HG02759 (cell line): ENCODE measurements around the gene ANKRD6.
"Not testable (repeated sequence)": the region's sequence is repeated elsewhere in the genome, so short reads cannot be mapped to it uniquely, and the experiment has no call there.

ENCODE experiments used
- ATAC-seq: cut with Tn5 transposase; IDR thresholded peaks from one replicate; pipeline ENCODE4 v1.9.1; 2021; ENCODE audit warnings: mild to moderate bottlenecking, moderate library complexity; ENCODE audit not compliant: unreplicated experiment

Gene ANKRD6

DNA sequence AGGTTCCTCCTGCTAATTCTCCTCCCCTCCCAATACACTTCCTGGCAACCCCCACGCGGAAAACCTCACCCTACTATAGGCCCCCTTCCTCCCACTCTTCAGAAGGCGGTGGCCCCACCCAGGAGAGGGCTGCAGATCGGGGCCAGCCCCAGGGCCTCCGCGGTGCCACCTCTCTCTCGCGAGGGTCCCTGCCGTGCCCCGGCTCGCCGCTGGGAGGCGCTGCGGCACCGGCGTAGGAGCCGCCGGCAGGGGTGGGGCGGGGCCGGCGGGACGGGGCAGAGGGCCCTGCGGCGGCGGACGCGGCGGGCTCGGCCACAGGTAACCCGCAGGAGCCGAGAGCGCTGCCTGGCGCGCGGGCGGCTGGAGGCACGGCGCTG lies at the start of gene ANKRD6:
ANKRD6 (plus strand) TSS at position 278 of the 377 bp plus-strand sequence. CDS start 133,825 bp downstream, outside the sequence.
- peak; percentile 96 for ATAC-seq

DNA sequence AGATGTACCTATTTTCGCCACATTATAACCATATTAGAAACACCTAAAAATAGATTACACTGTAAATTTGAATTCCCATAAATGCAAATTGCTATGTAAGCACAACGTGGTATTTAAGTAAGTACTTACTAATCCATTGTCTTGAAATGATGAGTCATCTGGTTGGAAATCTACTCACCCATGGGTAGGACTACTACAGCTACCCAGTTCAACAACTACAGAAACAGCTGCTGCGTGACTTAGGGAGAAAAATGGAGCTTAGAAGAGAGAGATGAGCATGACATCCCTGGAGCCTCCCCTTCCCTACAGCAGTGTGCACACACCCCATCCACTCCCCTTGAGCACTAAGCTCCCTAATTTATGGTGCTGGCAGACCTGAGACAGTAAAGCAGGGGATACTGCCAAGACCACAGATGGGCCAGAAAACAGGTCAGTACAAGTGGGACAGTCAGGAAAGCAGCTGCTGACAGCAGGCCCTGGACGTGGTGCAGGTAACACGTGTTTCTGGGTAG lies 47.7 kb upstream of the ANKRD6 start:
- peak; percentile 33 for ATAC-seq

DNA sequence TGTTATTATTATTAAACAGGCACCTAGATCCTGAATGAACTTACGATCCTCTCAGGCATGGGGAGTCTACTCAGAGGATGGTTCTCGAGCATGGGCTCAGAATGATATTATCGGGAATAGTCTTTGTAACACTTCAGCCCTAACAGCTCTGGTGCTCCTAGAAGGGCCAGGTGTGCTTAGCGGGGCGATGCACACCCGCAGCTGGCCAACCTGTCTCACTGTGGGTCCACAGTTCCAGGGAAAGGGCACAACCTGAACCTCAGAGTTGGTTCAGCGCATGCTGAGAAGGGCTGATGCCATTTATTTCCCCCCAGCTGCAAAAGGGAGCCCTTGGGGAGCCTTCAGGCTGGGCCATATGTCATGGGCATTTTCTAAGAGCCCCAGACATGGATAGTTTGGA lies 47.1 kb upstream of the ANKRD6 start:
- no peak for ATAC-seq

DNA sequence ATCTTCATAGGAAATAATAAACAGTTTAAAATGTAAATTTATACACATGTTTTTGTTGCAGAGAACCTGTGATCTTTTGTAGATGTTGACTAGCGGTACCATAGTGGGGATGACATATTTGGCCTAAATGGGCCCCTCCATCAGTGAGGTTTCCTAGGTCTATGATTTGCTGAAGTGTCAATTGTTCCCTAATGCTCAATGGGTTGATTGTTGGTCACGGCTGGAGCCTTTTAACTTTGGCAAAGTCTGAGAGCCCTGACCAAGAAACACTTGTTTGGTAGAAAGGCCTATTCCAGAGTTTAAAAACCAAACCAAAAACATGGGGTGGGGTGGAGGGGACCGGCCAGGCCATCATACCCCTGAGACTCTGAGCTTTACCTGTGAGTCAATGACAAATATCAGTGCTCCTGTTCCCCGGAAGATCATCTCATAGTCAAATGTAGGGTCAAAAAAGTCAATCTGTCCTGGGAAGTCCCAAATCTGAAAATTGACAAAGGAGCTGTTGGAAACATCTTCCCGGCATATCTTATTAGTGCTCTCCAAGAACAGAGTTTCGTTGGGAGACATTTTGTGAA lies 45.9 kb upstream of the ANKRD6 start:
- ATAC-seq: peak; percentile 38

DNA sequence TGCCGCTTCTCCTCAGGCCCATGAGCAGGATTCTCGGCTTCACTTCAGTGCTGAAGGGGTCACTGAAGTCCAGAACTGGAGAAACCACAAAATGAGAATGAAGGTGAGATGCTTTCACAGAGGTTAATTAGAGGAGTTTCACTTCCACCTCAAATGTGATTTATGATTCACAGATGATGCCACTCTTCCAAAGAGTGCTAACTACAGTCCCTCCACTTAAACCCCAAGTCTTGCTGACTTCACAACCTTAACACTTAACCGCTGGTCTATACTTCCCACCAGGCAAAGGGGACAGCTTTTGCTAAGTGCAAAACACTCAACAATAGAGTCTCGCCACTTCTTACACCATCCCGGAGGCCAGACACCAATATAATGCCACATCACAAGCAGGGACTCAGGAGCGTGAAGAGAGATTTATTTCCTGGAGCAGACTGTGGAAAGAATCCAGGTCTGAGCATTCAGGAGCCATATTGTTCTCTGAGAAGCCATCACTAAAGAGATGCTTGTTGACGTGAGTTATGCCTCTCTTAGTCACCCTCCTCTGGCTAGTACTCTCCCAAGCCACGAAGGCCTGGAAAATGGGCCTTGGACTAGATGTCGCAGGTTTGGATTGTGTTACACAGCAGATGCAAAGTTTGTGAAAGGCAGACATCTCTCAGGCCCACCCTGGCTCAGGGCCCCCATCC lies 45.3 kb upstream of the ANKRD6 start:
- ATAC-seq: peak; percentile 95

DNA sequence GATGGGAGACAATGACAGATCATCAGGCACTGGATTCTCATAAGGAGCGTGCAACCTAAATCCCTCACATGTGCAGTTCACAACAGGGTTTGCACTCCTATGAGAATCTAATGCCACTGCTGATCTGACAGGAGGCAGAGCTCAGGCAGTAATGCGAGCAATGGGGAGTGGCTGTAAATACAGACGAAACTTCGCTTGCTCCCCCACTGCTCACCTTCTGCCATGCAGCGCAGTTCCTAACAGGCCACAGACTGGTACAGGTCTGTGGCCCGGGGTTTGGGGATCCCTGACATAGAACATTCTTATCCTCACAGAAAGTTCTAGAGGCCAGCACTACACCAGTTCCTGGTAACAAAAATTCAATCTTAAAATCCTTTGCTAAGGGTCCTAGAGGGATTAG lies 44.1 kb upstream of the ANKRD6 start:
- no peak for ATAC-seq

DNA sequence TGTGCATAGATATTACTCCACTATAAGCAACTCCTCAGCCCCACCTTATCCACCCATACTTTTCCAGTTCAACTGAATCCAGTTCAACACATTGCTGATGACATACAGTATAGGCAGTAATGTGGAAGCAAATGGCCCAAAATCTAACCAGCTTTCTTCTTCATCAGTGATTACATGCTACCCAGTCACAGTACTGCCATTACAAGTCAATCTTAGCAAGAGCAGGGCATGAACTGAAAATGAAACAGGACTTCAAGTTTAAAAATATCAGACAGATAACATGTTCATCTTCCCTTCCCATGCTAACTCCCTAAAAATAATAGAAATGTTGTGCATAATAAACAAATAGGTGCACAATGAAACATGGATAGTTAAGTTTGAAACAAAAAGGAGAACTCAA lies 40.1 kb upstream of the ANKRD6 start:
- no peak for ATAC-seq

DNA sequence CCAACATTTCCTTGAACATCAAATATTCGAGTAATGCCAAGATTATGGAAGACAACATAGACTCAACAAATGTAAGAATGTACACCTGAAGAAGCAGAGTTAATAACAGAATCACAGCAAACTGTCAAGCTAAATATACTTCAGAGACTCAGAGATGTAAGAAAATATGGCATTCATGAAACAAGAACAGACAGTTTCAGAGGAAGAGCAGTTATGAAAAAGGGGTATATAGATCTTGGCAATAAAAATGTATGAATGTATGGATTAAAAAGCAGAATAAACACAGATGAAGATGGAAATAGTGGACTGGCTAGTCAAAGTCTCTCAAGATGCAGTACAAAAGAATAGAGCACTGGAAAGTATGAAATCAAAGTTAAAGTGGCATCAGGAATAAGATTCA lies 39.3 kb upstream of the ANKRD6 start:
- no peak for ATAC-seq

DNA sequence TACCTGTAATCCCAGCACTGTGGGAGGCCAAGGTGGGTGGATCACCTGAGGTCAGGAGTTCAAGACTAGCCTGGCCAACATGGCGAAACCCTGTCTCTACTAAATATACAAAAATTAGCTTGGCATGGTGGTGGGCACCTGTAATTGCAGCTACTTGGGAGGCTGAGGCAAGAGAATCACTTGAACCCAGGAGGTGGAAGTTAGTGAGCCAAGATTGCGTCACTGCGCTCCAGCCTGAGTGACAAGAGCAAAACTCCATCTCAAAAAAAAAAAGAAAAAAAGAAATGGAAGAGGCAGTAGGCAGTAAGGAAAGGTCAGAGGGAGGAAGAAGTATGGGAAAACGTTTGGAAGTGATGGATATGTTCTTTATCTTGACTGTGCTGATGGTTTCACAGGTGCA lies 35.1 kb upstream of the ANKRD6 start:
- ATAC-seq: not testable (repeated sequence)

DNA sequence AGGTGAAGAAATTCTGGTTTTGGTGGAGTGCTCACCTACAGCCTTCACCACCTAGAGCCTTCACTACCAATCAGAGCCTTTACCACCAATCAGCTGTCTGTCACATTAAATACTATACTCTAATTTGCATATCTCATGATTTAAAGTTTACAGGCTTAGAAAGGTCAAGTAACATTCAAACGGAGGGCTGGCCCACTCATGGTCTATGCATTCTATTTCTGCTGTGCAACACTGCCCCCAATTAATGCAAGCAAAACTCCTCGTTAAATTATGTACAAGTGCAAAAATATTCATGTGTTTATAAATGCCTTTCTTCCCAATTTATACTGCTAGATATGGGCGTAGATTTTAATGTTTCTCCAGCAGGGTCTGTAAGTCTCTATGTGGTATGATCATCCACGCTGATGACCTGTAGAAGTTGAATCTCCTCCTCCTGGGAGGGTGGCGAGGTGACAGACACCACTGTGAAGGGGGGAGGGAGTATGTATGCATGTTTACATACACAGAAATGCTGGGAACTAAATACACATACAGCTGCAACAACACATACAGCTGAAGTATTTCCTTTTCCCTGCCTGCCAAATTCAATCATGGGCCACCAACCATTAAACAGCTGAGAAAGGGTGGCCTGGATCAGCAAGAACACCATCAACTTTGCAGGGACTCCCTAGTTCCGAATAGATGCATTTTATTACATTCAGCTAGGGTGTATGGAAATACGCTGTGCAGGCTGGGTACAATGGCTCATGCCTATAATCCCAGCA lies 34.0 kb upstream of the ANKRD6 start:
- ATAC-seq: no peak

DNA sequence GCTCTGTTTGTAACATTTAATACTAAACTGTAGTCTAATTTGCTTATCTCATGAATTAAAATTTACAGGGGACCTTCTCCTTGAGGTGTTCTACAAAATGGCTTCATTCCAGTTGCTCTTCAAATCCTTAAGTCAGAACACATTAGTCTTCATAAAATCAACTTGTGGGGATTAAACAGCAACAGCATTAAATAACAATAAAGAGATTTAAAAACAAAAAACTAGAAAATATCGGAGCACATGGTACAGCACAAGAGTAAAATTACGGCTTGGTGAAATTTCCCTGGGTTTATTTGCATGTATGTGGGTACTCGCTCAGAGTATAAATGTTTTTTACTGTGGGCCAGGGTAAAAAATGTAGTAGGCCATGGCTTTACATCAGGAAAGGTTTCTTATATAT lies 32.9 kb upstream of the ANKRD6 start:
- ATAC-seq: no peak

DNA sequence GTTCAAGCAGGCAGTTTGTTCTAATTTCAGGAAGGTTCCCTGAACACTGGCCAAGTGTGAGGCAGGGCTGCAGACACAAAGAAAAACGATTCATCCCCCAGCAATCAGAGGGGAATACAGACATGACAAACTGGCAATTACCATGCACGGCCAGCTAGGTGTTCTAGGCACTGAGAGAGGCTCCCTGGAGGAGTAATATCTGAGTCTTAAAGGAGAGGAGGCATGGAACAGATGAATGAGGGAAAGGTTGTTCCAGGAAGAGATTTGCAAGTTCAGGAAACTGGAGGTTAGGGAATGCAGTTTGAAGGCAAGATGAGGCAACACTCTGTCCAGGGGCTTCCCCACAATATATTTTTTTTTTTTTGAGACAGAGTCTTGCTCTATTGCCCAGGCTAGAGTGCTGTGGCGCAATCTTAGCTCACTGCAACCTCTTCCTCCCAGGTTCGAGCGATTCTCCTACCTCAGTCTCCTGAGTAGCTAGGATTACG lies 32.0 kb upstream of the ANKRD6 start:
- no peak for ATAC-seq

DNA sequence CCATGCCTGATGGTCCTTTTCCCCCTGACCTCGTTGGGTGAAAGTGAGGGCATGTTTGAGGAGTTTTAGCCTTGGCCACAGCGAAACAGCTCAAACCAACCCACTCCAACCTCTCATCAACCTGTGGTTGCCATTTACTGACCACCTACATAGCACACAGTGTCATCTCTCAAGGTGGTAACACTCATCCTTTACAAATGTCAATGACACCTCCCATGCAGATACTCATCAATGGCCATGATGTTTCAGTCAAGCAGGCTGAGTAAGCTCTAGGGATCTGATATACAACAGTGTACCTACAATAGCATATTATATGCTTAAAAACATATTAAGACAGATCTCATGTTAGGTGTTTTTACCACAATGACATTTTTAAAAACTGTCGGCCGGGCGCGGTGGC lies 30.2 kb upstream of the ANKRD6 start:
- ATAC-seq: no peak

DNA sequence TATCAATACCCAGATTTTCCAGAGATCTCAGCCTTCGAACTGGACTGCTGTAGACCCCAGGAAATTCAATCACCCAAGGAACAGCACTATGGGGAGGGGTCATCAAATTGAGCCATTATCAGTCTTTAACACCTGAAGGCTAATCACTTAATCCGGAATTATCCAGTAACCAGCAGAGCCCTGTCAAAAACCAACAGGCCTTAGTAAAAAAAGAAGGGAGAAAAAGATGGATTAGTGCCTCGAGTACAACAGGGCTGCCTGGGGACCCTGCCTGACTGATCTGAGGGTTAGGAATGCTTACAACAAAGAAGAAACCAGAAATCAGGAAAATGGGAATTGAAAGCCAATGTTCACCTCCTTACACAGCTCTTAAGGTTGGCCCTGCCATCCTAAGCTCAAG lies 28.4 kb upstream of the ANKRD6 start:
- no peak for ATAC-seq

DNA sequence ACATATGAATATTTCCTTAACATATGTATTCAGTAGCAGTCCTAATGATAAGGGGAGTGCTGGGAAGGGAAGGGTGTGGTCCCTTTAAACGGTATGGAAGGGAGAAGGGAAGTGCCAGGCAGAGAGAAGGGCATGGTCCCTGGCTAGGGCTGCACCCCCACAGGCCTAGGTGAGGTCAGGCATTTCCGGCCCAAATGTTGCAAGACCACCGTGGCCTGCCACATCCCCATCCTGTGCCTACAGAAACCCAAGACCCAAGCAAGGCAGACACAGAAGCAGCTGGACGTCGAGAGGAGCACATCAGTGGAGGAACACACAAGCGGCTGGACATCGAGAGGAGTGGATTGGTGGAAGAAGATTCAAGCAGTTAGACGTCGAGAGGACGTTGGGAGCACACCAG lies 26.8 kb upstream of the ANKRD6 start:
- no peak for ATAC-seq

DNA sequence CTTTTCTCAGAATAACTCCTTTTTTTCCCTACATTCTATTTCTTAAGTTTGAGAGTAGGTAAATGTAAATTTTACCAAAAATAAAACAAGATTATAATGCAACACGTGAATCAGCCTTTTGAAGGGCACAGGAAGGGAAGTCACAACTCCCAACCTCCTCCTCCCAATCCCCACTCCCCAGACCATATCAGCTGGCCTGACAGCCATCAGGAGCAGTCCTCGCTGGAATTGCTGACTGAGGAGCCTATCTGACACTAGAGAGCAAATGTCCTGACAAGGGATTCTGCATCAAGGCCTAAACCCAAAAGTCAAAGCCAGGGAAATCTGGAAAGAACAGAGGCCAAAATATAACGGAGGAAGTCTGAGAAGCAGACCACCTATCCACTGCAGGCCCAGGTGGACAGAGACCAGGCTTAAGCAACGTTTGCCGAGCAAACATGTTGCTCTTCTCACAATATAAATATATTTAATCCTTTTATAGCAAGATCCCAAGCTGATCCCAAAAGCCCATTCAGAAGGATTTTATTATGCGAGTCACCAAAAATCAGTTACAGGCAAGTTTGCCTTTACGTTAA lies 23.4 kb upstream of the ANKRD6 start:
- ATAC-seq: no peak

DNA sequence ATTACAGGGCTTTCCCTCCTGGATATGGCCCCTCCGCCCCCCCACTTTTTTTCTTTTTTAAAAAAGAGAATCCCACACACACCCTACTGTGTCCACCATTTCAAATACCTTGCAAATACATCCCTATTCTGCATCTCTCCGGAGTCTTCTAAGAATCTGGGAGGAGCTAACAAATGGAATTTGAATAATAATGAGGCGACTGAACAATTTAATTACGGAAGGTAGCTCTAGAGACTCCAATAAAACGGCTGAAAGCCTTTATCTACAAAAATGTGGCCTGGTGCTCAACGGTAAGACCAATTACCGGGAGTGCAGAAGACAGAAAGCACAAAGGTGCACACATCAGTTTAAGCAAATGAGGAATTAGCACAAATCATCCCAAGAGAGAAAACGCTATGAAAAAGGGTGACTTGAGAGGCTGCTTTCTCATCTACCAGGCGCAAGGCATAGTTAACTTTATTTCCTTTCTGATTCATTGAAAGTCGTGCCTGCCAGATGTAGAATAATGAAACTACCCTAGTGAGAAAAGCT lies 22.7 kb upstream of the ANKRD6 start:
- ATAC-seq: no peak

DNA sequence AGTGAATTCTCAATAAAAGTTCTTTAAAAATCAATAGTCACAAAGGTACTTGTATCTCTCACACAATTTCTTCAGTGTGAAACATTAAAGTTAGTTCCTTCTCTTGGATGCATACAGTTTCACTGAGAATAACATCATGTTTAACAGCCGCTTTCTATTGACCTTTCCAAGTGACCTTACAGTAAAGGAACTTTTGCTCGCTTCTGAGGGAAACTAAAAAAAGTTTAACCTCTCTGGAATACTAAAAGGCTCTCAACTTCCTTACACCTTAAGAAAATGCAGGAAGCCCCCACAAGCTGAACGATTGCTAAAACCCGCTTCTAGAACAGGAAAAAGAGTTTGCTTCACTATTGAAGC lies 22.2 kb upstream of the ANKRD6 start:
- ATAC-seq: no peak

DNA sequence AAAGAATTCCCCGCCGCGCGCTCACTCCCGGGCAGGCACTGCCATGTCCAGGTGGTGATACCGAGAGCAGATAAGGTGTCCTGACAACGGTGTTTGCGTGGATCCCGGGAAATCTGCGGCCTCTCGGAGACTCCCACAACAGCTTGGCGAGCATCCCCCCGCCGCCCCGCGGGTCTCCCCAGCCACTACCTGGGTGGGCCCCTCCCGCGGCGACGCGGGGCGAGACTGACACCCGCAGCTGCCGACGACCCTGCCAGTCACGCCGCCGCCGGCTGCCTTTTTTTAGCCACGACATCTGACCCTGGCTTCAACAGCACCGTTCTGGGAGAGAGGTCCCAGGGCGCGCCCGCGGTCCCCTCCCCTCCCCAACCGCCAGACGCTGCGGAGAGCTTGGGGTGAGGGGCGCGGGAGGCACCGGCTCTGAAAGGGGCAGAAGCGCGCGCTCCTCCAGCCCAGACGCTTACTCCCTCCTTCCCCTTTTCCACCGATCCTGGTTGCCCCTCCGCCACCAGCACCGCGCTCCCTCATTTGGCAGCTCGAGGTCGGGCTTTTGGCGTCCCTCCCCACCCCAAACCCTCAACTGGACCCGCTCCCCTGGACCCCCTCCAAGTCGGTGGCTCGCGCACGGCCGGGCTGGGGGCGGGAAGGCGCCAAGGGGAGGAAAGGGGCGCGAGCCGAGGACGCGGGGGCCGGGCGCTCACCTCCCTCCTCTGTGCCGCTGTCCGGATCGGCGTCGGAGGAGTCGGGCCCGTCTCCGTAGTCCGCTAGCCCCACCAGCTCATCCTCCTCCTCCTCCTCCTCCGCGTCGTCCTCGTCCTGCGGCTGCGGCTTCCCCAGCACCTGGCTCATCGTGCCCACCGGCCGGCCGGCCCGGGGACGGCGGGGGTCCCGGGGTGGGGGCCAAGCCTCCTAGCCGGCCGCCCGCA lies 21.5 kb upstream of the ANKRD6 start:
- ATAC-seq: peak; percentile 51
